ENCODE results near the gene ABCF2.

- no peak for TF ChIP-seq CTCF (IDR thresholded peaks at IDR 0.05)
- TF ChIP-seq POLR2A (IDR thresholded peaks at IDR 0.05), result no peak
- TF ChIP-seq EP300 (IDR thresholded peaks at IDR 0.05; ENCODE audit: low read depth), result no peak
- no peak for TF ChIP-seq POLR2AphosphoS5 (IDR thresholded peaks at IDR 0.05)
Measured at GRCh38 chr7:151257990-151258389, 31.0 kb upstream of the ABCF2 start.
